ENCODE measurements around the gene CAMK4.

DNA sequence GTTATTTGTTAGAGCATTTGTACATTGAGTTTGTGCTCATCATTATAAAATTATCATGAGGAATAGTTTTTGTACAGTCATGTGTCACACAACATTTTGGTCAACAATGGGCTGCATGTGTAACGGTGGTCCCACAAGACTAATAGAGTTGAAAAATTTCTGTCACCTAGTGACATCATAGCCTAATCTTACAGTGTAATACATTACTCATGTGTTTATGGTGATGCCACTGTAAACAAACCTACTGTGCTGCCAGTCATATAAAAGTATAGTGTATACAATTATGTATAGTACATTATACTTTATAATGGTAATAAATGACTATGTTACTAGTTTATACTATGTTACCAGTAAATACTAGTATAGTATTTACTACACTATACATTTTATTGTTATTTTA is 3.0 kb upstream of the CAMK4 start:
- no peak for TF ChIP-seq POLR2A (IDR thresholded peaks at IDR 0.05)
- TF ChIP-seq, protein P1, sequence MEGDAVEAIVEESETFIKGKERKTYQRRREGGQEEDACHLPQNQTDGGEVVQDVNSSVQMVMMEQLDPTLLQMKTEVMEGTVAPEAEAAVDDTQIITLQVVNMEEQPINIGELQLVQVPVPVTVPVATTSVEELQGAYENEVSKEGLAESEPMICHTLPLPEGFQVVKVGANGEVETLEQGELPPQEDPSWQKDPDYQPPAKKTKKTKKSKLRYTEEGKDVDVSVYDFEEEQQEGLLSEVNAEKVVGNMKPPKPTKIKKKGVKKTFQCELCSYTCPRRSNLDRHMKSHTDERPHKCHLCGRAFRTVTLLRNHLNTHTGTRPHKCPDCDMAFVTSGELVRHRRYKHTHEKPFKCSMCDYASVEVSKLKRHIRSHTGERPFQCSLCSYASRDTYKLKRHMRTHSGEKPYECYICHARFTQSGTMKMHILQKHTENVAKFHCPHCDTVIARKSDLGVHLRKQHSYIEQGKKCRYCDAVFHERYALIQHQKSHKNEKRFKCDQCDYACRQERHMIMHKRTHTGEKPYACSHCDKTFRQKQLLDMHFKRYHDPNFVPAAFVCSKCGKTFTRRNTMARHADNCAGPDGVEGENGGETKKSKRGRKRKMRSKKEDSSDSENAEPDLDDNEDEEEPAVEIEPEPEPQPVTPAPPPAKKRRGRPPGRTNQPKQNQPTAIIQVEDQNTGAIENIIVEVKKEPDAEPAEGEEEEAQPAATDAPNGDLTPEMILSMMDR (IDR thresholded peaks at IDR 0.05) = no peak
